Keratinocyte (primary cell): ENCODE results near the gene SLC9C2.

Source experiments
- EZH2 ChIP-seq: IDR thresholded peaks from one replicate; pipeline ENCODE4 v1.6.1; 2012; ENCODE audit warnings: inconsistent platforms, mild to moderate bottlenecking, low read length, moderate library complexity
- TF ChIP-seq, protein P1 (sequence below), 3 experiments: IDR thresholded peaks in 1 of 3; conservative IDR thresholded peaks in 1 of 3; optimal IDR thresholded peaks in 1 of 3; 2 replicates in 2 of 3; 3 replicates in 1 of 3; pipeline versions ENCODE3 to v1.5.1; 2011; ENCODE audit warnings: low read length in 3 of 3, mild to moderate bottlenecking in 3 of 3, moderate library complexity in 2 of 3, control low read depth in 1 of 3, inconsistent platforms in 1 of 3; ENCODE audit not compliant: insufficient read depth in 2 of 3; ENCODE audit errors: extremely low read depth in 1 of 3

DNA sequence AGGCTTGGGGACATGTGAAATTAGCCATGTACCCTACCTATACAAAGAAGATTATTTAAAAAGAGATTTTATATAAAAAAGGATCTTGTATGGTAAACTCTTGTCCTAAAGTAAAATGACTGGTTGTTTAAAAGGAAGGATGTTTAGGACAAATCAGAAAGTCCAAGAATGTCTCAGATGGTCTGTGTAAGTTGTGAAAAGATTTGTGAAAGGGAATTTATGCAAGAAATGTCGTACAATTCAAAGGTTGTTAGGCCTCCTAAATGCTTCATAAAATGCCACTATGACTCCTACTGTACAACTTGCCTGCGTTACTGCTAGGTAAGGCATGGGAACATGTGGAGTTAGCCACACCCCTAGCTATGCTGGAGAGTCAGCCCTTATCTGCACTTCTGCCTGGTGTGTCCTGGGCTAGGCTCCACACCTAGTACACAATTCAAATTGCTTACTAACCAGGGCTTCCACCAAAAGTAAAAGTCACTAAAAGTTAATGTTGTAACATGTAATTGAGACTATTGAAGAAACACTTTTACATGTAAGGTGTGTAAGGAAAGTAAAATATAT lies 106.0 kb downstream of the SLC9C2 start:
- TF ChIP-seq, protein P1, sequence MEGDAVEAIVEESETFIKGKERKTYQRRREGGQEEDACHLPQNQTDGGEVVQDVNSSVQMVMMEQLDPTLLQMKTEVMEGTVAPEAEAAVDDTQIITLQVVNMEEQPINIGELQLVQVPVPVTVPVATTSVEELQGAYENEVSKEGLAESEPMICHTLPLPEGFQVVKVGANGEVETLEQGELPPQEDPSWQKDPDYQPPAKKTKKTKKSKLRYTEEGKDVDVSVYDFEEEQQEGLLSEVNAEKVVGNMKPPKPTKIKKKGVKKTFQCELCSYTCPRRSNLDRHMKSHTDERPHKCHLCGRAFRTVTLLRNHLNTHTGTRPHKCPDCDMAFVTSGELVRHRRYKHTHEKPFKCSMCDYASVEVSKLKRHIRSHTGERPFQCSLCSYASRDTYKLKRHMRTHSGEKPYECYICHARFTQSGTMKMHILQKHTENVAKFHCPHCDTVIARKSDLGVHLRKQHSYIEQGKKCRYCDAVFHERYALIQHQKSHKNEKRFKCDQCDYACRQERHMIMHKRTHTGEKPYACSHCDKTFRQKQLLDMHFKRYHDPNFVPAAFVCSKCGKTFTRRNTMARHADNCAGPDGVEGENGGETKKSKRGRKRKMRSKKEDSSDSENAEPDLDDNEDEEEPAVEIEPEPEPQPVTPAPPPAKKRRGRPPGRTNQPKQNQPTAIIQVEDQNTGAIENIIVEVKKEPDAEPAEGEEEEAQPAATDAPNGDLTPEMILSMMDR (optimal IDR thresholded peaks at IDR 0.05 in 1 of 3, IDR thresholded peaks at IDR 0.05 in 1 of 3, conservative IDR thresholded peaks at IDR 0.05 in 1 of 3; ENCODE audit: extremely low read depth in 1 of 3, insufficient read depth in 2 of 3, low read length in 3 of 3) = no peak
- no peak for TF ChIP-seq EZH2
